Activated CD8-positive, alpha-beta T cell treated with anti-CD3 and anti-CD28 coated beads for 36 hours (primary cell): ENCODE results near the gene TEKTIP1. TPM values are rescaled to one million over a fixed set of nuclear protein-coding genes. Genes with fewer than 3 reads are reported as not detected.
"Not testable (repeated sequence)": the region's sequence is repeated elsewhere in the genome, so short reads cannot be mapped to it uniquely, and the experiment has no call there.

ENCODE experiments used
- ATAC-seq: fragments of 200-7000 bp; cut with Tn5 transposase; one replicate; pipeline ENCODE4 v1.10.0; 2021; ENCODE audit warnings: mild to moderate bottlenecking, moderate library complexity
- CTCF ChIA-PET: fragments of 350-600 bp; sonication (Branson Sonifier 250); formaldehyde crosslinking; loops from one replicate; lab custom pipeline; 2021; ENCODE audit warnings: antibody characterized with exemption; lab: Charles Lee
- POLR2A ChIA-PET: fragments of 350-600 bp; sonication (Branson Sonifier 250); formaldehyde crosslinking; loops from one replicate; lab custom pipeline; 2021; ENCODE audit warnings: antibody characterized with exemption; lab: Charles Lee
- DNase-seq: peaks from one replicate; pipeline ENCODE4 v3.0.0-alpha.2; 2020
- H3K27ac Mint-ChIP-seq: one replicate; pipeline ENCODE4 v1.8.0; 2021; ENCODE audit warnings: mild to moderate bottlenecking, mixed read lengths
- H3K27me3 Mint-ChIP-seq: one replicate; pipeline ENCODE4 v1.8.0; 2021; ENCODE audit warnings: mixed read lengths
- H3K36me3 Mint-ChIP-seq: one replicate; pipeline ENCODE4 v1.8.0; 2021; ENCODE audit warnings: low read depth, mixed read lengths
- H3K4me1 Mint-ChIP-seq: one replicate; pipeline ENCODE4 v1.8.0; 2021; ENCODE audit warnings: low read depth, mixed read lengths
- H3K4me3 Mint-ChIP-seq: one replicate; pipeline ENCODE4 v1.8.0; 2021; ENCODE audit warnings: mild to moderate bottlenecking, moderate library complexity, mixed read lengths
- H3K9me3 Mint-ChIP-seq: one replicate; pipeline ENCODE4 v1.8.0; 2021; ENCODE audit warnings: mixed read lengths
- intact Hi-C: fragments of 100-400 bp; cut with micrococcal nuclease; formaldehyde crosslinking; loops from one replicate; pipeline ENCODE4 v1.10.0; 2022
- total RNA-seq, 2 experiments: library from RNA; stranded (reverse); gene quantifications; one replicate each; pipeline ENCODE4 v1.2.3, GENCODE V29; 2021
- TF ChIP-seq, protein P1 (sequence below): fragments of 200-600 bp; IDR thresholded peaks from one replicate; pipeline ENCODE4 v1.8.0; 2022; ENCODE audit warnings: antibody characterized with exemption, mild to moderate bottlenecking

The TEKTIP1 gene
- total RNA-seq, 2 experiments from 2014 or later: 1.6 to 2.4 TPM

DNA sequence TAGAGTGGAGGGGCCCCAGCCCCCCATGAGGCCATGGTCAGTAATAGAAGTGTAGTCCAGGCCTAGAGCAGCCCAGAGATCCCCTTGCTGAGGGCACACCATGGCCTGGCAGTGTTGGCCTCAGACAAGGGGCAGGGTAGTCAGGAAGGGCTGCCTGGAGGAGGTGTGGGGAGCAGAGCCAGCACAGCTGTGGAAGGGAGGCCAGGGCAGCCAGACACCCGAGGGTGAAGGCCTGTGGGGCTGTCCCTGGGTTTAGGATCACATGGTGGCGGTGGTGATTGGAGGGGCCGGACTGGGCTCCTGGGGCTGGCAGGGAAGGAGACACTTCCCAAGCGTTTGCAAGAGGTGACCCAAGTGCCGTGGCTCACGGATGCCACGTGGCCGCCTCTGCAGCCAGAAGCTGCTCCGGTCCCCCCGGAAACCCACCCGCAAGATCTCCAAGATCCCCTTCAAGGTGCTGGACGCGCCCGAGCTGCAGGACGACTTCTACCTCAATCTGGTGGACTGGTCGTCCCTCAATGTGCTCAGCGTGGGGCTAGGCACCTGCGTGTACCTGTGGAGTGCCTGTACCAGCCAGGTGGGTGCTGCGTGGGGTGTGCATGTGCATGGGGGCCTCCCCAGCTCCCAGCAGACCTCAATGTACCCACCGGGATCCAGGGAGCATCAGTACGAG is 11.6 kb upstream of the TEKTIP1 start:
- POLR2A ChIA-PET: interaction anchor here (0.8 kb wide), 1 partner anchor 9 kb away, joined by 3 read pairs; no protein-coding TSS in a partner anchor
- CTCF ChIA-PET: interaction anchor here (0.9 kb wide), 1 partner anchor 11 kb away, joined by 3 read pairs; the partner anchor contains the start of gene TEKTIP1
- H3K4me1 Mint-ChIP-seq: no peaks in the 10 kb centered on the region
- no peaks in the 10 kb centered on the region for H3K27me3 Mint-ChIP-seq
- ATAC-seq (no peak), DNase-seq (no peak)
- H3K27ac Mint-ChIP-seq: no peak overlapping the region
- TF ChIP-seq, protein P1, sequence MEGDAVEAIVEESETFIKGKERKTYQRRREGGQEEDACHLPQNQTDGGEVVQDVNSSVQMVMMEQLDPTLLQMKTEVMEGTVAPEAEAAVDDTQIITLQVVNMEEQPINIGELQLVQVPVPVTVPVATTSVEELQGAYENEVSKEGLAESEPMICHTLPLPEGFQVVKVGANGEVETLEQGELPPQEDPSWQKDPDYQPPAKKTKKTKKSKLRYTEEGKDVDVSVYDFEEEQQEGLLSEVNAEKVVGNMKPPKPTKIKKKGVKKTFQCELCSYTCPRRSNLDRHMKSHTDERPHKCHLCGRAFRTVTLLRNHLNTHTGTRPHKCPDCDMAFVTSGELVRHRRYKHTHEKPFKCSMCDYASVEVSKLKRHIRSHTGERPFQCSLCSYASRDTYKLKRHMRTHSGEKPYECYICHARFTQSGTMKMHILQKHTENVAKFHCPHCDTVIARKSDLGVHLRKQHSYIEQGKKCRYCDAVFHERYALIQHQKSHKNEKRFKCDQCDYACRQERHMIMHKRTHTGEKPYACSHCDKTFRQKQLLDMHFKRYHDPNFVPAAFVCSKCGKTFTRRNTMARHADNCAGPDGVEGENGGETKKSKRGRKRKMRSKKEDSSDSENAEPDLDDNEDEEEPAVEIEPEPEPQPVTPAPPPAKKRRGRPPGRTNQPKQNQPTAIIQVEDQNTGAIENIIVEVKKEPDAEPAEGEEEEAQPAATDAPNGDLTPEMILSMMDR: no peak
- intact Hi-C loops: no loop called here
- H3K9me3 Mint-ChIP-seq: no peaks in the 10 kb centered on the region
- peaks cover 5% of the 10 kb centered on the region for H3K36me3 Mint-ChIP-seq
- H3K4me3 Mint-ChIP-seq: no peak overlapping the region

DNA sequence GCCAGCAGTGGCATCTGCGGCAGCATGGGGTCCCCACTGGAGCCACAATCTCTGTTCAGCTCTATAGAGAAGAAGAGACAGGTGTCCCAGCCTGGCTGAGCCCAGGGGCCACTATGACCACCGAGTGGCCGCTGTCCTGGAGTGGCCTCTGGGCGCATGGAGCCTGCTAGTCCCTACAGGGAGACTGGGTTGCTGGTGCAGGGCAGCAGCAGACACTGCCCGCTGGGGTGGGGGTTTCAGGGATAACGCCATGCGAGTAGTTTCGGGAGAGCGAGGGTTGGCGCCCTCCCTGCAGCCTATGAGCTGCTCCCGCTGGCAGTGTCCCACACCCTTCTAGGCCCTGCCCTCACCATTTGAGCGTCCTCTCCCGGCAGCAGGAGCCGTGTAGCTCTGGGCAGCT is 10.9 kb upstream of the TEKTIP1 start:
- DNase-seq: no peak
- TF ChIP-seq, protein P1: no peak
- Mint-ChIP-seq H3K36me3 (peaks cover 7% of the 10 kb centered on the region), H3K27me3 (no peaks in the 10 kb centered on the region), H3K4me1 (no peaks in the 10 kb centered on the region), H3K27ac (no peak overlapping the region), H3K4me3 (no peak overlapping the region), H3K9me3 (no peaks in the 10 kb centered on the region)
- no peak for ATAC-seq
- ChIA-PET CTCF (interaction anchor here (0.7 kb wide), 1 partner anchor 17 kb away, joined by 3 read pairs; no protein-coding TSS in a partner anchor), POLR2A (no interaction called here)
- intact Hi-C loops: no loop called here

DNA sequence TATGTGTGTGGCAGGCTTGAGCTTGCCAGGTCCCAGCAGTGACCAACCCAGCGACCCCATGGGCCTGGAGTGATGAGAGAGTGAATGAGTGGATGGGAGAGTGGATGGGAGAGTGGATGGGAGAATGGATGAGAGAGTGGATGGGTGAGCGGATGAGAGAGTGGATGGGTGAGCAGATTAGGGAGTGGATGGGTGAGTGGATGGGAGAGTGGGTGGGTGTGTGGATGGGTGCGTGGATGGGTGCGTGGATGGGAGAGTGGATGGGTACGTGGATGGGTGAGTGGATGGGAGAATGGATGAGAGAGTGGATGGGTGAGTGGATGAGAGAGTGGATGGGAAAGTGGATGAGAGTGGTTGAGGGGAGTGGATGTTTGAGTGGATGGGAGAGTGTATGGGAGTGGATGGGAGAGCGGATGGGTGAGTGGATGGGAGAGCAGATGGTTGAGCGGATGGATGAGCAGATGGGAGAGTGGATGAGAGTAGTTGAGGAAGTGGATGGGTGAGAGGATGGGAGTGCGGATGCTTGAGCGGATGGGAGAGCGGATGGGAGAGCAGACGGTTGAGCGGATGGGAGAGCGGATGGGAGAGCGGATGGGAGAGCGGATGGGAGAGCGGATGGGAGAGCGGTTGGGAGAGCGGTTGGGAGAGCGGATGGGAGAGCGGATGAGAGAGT is 10.3 kb upstream of the TEKTIP1 start:
- no peaks in the 10 kb centered on the region for H3K4me1 Mint-ChIP-seq
- no peaks in the 10 kb centered on the region for H3K27me3 Mint-ChIP-seq
- H3K4me3 Mint-ChIP-seq: no peak overlapping the region
- ATAC-seq (no peak), DNase-seq (no peak)
- ChIA-PET CTCF (interaction anchor here (0.7 kb wide), 1 partner anchor 16 kb away, joined by 3 read pairs; no protein-coding TSS in a partner anchor), POLR2A (no interaction called here)
- peaks cover 10% of the 10 kb centered on the region for H3K36me3 Mint-ChIP-seq
- no peaks in the 10 kb centered on the region for H3K9me3 Mint-ChIP-seq
- TF ChIP-seq, protein P1: no peak
- intact Hi-C loops: no loop called here
- H3K27ac Mint-ChIP-seq: no peak overlapping the region

DNA sequence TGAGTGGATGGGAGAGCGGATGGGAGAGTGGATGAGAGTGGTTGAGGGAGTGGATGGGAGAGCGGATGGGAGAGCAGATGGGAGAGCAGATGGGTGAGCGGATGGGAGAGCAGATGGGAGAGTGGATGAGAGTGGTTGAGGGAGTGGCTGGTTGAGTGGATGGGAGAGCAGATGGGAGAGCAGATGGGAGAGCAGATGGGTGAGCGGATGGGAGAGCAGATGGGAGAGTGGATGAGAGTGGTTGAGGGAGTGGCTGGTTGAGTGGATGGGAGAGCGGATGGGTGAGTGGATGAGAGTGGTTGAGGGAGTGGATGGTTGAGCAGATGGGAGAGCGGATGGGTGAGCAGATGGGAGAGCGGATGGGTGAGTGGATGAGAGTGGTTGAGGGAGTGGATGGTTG is 9.7 kb upstream of the TEKTIP1 start:
- H3K36me3 Mint-ChIP-seq: peaks cover 11% of the 10 kb centered on the region

DNA sequence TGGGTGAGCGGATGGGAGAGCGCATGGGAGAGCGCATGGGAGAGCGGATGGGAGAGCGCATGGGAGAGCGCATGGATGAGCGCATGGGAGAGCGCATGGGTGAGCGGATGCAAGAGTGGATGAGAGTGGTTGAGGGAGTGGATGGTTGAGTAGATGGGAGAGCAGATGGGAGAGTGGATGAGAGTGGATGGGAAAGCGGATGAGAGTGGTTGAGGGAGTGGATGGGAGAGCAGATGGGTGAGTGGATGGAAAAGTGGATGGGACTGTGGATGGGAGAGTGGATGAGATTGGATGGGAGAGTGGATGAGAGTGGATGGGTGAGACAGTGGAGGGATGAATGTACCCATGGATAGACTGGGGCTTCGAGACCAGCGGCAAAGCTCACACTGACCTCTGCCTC is 8.6 kb upstream of the TEKTIP1 start:
- CTCF ChIA-PET: no interaction called here
- DNase-seq (no peak), ATAC-seq (no peak)
- Mint-ChIP-seq H3K9me3 (no peaks in the 10 kb centered on the region), H3K4me1 (no peaks in the 10 kb centered on the region), H3K4me3 (no peak overlapping the region), H3K27ac (no peak overlapping the region), H3K27me3 (no peaks in the 10 kb centered on the region), H3K36me3 (peaks cover 15% of the 10 kb centered on the region)
- POLR2A ChIA-PET: no interaction called here
- TF ChIP-seq, protein P1: no peak
- intact Hi-C loops: no loop called here

More for the DNA sequence above, 9.7 kb upstream of the TEKTIP1 start:
- H3K27me3 Mint-ChIP-seq, H3K4me1 Mint-ChIP-seq, CTCF ChIA-PET, H3K27ac Mint-ChIP-seq, DNase-seq, H3K9me3 Mint-ChIP-seq, POLR2A ChIA-PET, intact Hi-C loops, H3K4me3 Mint-ChIP-seq, ATAC-seq: not testable (repeated sequence)
